ENCODE data around the gene GCNA. TPM values are rescaled to one million over a fixed set of nuclear protein-coding genes. Genes with fewer than 3 reads are reported as not detected.

GCNA gene
- total RNA-seq, 1 experiment from 2014 or later = 3.0 TPM

DNA sequence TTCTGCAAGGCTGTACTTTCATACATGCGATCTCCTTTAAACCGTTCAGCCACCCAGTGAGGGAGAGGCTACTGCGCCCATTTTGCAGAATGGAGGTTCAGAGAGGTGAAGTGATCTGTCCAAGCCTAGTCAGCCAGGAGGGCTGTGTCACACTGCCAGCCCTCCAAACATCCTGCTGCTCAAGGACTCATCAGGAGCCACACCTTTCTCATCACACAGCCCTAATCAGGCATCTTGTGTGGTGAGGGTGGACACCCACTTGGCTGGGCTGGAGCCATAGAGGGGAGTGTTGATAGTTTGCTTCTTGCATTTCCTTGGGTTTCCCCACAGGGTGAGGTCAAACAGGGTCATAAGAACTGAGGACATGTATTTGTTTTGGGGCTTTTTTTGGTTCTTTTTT, 45.5 kb downstream of the GCNA start:
- Histone ChIP-seq H3K36me3 (ENCODE audit: insufficient read depth, low read length, poor library complexity, severe bottlenecking) (no peaks in the 10 kb centered on the region), H3K4me1 (ENCODE audit: insufficient read depth, low read length, poor library complexity, severe bottlenecking) (no peaks in the 10 kb centered on the region), H3K27ac (ENCODE audit: low read depth, low read length, poor library complexity, severe bottlenecking) (no peak overlapping the region), H3K4me3 (ENCODE audit: low read depth, low read length, poor library complexity, severe bottlenecking) (no peak overlapping the region), H3K27me3 (replicated peaks; ENCODE audit: insufficient read depth, low read depth, low read length, poor library complexity) (no peaks in the 10 kb centered on the region), H3K9me3 (ENCODE audit: low read depth, low read length, poor library complexity, severe bottlenecking) (no peaks in the 10 kb centered on the region)
- no TSS peak for BruUV-seq (replicated peaks)
- POLR2A ChIA-PET (ENCODE audit: low non-redundant PET) = no interaction called here
- CTCF ChIA-PET = no interaction called here
- intact Hi-C loops (cut with micrococcal nuclease; ENCODE audit: unreplicated experiment) = no loop called here
- TF ChIP-seq, protein P1, sequence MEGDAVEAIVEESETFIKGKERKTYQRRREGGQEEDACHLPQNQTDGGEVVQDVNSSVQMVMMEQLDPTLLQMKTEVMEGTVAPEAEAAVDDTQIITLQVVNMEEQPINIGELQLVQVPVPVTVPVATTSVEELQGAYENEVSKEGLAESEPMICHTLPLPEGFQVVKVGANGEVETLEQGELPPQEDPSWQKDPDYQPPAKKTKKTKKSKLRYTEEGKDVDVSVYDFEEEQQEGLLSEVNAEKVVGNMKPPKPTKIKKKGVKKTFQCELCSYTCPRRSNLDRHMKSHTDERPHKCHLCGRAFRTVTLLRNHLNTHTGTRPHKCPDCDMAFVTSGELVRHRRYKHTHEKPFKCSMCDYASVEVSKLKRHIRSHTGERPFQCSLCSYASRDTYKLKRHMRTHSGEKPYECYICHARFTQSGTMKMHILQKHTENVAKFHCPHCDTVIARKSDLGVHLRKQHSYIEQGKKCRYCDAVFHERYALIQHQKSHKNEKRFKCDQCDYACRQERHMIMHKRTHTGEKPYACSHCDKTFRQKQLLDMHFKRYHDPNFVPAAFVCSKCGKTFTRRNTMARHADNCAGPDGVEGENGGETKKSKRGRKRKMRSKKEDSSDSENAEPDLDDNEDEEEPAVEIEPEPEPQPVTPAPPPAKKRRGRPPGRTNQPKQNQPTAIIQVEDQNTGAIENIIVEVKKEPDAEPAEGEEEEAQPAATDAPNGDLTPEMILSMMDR (conservative IDR thresholded peaks at IDR 0.05; ENCODE audit: low read depth, low read length) = no peak
- DNase-seq (ENCODE audit: low spot score) = no peak

- intact Hi-C loops (cut with micrococcal nuclease; ENCODE audit: unreplicated experiment) = no loop called here
- DNase-seq (ENCODE audit: low spot score) = no peak
- Histone ChIP-seq H3K4me1 (ENCODE audit: insufficient read depth, low read length, poor library complexity, severe bottlenecking) (no peaks in the 10 kb centered on the region), H3K27ac (ENCODE audit: low read depth, low read length, poor library complexity, severe bottlenecking) (no peak overlapping the region), H3K4me3 (ENCODE audit: low read depth, low read length, poor library complexity, severe bottlenecking) (no peak overlapping the region), H3K36me3 (ENCODE audit: insufficient read depth, low read length, poor library complexity, severe bottlenecking) (no peaks in the 10 kb centered on the region), H3K9me3 (ENCODE audit: low read depth, low read length, poor library complexity, severe bottlenecking) (no peaks in the 10 kb centered on the region), H3K27me3 (replicated peaks; ENCODE audit: insufficient read depth, low read depth, low read length, poor library complexity) (no peaks in the 10 kb centered on the region)
- TF ChIP-seq EZH2 (IDR thresholded peaks at IDR 0.05; ENCODE audit: borderline replicate concordance, low read depth, low read length, poor library complexity, severe bottlenecking) = no peak
- TF ChIP-seq, protein P1 (conservative IDR thresholded peaks at IDR 0.05; ENCODE audit: low read depth, low read length) = no peak
- ChIA-PET POLR2A (ENCODE audit: low non-redundant PET) (no interaction called here), CTCF (interaction anchor here (0.6 kb wide), 1 partner anchor 348 kb away, joined by 3 read pairs; no protein-coding TSS in a partner anchor)
- no TSS peak for BruUV-seq (replicated peaks)
Observed at GRCh38 chrX:71625471-71625870, 47.2 kb downstream of the GCNA start.

DNA sequence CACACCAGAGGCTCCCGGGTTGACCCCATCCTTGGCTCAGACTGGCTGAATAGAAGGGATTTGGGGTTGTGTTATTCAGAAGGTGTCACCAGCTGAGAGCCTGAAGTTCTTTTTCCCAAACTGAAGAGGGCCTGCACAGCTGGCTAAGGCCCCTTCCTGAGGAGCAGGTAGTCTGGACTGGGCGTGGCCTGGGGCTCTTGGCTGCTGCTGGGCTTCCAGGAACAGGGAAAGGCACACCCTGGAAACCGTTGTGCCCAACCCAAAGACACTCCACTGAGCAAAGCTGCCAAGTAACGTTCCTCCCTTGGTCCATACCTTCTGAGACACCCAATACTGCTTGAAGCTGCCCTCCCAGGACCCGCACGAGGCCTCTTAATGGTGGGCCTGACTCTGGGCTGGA, 48.3 kb downstream of the GCNA start:
- Histone ChIP-seq H3K36me3 (ENCODE audit: insufficient read depth, low read length, poor library complexity, severe bottlenecking) (no peaks in the 10 kb centered on the region), H3K4me1 (ENCODE audit: insufficient read depth, low read length, poor library complexity, severe bottlenecking) (no peaks in the 10 kb centered on the region), H3K27me3 (replicated peaks; ENCODE audit: insufficient read depth, low read depth, low read length, poor library complexity) (no peaks in the 10 kb centered on the region), H3K4me3 (ENCODE audit: low read depth, low read length, poor library complexity, severe bottlenecking) (no peak overlapping the region), H3K9me3 (ENCODE audit: low read depth, low read length, poor library complexity, severe bottlenecking) (no peaks in the 10 kb centered on the region), H3K27ac (ENCODE audit: low read depth, low read length, poor library complexity, severe bottlenecking) (no peak overlapping the region)
- POLR2A ChIA-PET (ENCODE audit: low non-redundant PET) = no interaction called here
- no TSS peak for BruUV-seq (replicated peaks)
- TF ChIP-seq EZH2 (IDR thresholded peaks at IDR 0.05; ENCODE audit: borderline replicate concordance, low read depth, low read length, poor library complexity, severe bottlenecking) = no peak
- TF ChIP-seq, protein P1 (conservative IDR thresholded peaks at IDR 0.05; ENCODE audit: low read depth, low read length) = no peak
- intact Hi-C loops (cut with micrococcal nuclease; ENCODE audit: unreplicated experiment) = no loop called here
- no peak for DNase-seq (ENCODE audit: low spot score)
- CTCF ChIA-PET = no interaction called here

All from A673 (cell line).